Stimulated activated CD8-positive, alpha-beta memory T cell treated with anti-CD3 and anti-CD28 coated beads, Interleukin-4, amount 100 ng/mL, for 1 hour (primary cell): ENCODE data around the gene AK1.
"Not testable (repeated sequence)": the region's sequence is repeated elsewhere in the genome, so short reads cannot be mapped to it uniquely, and the experiment has no call there.

Experiments
- DNase-seq, 2 donors: peaks; one replicate each; pipeline ENCODE4 v3.0.0-alpha.2; 2020; ENCODE audit warnings: low read depth in 2 of 2, low spot score in 1 of 2

The AK1 gene

DNA sequence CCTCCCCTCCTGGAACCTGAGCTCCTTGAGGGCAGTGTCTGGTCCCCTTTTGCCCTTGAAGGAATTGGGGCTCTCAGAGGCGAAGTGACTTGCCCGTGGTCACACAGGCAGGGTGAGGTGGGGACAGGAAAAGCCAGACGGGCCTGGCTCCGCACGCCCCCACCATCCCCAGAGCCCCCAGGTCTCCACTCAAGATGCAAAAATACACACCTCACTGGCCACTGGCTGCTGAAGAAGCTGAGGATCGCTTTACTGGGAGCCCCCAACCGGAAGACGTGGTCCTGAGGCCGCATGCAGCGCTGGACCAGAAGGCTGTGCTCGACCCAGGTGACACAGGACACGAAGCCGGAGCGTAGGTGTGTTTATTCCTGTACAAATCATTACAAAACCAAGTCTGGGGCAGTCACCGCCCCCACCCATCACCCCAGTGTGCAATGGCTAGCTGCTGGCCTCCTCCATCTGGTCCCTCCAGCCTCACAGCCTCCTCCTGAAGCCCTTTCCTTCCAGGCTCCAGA, 7.6 kb upstream of the AK1 start:
- no peak for DNase-seq

DNA sequence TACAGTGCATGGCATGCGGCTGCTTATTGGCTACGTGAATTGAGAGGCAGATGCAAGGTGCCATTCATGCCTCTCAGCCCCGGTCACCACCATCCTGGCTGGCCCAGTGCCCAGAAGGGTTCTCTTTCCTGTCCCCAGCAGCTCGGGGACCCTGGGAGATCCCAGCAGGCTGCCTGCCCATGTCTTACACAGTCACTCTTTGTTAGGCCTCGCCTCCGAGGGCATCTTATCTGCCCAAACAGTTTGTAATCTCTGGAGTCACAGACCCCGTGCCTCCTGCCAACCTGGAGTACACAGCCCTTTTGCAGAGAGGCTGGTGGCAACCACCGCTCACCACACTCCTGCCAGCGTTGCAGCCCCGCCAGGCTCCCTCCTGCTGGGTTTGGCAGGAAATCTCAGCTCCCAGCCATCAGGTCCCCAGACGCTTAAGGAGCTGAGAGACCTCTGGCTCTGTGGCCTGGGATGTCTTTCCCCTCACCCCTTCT, 7.0 kb upstream of the AK1 start:
- no peak for DNase-seq

DNA sequence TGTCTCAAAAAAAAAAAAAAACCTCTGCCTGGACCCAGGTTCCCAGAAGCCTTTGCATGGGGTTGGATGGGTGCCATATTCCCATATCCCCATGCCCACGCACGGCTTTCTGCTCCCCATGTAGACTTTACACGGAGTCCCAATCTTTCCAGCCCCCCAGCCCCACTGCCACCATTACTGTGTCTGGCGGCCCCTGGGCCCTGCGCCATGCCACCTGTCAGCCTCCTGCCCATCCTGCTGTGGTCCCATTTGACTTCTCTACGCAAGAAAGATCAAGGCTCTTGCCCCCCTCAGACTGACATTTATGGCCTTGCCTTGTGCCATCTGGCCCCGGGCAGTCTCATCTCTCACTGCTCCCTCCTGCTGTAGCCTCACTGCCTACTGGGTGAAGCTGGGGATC, 6.5 kb upstream of the AK1 start:
- DNase-seq, result no peak

DNA sequence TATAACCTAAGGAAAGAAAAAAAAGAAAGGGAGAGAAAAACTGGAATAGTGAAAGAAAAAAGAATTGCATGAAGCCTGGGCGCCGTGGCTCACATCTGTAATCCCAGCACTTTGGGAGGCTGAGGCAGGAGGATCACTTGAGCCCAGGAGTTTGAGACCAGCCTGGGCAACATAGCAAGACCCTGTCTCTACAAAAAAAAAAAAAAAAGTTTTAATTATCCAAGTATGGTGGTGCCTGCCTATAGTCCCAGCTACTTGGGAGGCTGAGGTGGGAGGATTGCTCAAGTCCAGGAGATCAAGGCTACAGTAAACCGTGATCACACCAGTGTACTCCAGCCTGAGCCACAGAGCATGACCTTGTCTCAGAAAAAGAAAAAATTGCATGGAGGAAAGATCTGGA, 4.2 kb upstream of the AK1 start:
- DNase-seq, result not testable (repeated sequence)

DNA sequence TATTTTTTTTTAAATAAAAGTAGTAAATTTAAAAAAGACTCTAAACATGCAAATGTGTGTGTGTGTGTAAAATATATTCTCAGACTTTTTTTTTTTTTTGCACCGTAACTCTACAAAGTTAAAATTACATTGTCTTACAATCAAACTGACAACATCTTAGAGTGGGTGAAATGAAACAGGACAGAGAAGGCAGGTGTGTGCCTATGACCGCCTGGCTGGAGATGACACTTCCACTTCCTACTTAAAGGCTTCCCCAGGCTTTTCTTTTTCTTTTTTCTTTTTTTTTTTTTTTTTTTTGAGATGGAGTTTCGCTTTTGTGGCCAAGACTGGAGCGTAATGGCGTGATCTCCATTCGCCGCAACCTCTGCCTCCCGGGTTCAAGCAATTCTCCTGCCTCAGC, 2.7 kb upstream of the AK1 start:
- DNase-seq, result no peak

DNA sequence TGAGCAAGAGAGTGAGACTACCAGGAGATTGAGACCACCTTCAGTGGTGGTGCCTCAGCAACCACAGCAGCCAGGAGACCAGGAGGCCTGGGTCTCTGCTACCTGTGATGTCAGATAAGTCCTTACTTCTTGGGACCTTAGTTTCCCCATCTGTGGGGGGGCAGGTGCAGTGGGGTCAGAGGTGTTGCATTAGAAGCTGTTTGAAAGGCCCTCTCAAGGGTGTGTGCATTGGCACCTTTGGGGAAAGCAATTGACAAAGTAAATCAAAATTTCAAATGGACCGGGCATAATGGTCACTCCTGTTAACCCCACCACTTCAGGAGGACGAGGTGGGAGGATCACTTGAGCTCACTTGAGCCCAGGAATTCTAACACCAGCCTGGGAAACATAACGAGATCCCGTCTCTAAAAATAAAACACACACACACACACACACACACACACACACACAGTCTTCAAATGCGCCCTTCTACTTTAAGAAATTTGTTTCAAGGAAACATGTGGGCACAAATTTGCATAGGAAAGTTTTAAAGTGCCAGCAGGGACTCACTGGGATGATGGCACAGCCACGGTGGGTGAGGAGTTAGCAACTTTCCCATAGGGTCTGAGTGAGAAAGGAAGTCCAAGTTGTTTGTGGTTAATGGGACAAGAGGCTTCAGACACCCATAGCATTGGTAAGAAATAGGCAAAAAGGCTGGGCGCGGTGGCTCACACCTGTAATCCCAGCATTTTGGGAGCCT, 1.3 kb upstream of the AK1 start:
- DNase-seq, result no peak

DNA sequence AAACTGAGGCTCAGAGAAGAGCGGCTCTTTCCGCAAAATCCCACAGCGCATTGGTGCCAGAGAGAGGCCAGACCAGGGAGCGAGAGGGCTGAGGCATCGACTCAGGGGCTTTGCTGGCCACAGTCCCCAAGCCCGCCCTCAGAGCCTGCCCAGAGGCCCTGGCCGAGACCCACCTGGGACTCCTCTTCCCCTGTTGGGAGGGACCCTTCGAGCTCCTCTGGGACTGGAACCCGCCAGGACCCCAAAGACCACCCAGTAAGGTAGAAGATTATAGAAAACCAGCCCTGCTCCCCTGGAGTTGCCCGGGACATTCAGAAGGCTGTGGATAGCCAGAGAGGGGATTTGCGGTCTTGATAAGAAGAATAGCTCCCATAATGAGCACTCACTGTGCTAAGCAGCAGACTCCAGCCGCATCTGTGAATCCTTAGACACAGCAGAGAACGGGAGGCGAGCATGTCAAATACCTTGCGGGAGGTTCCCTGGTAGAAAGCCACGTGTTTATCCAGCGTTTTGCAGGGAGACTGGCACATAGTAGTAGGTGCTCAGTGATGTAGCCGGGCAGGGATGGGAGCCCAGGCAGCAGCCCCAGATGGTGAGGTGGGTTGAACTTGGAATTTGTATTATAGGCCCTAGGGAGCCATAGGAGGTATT, 651 bp upstream of the AK1 start:
- DNase-seq, result no peak

DNA sequence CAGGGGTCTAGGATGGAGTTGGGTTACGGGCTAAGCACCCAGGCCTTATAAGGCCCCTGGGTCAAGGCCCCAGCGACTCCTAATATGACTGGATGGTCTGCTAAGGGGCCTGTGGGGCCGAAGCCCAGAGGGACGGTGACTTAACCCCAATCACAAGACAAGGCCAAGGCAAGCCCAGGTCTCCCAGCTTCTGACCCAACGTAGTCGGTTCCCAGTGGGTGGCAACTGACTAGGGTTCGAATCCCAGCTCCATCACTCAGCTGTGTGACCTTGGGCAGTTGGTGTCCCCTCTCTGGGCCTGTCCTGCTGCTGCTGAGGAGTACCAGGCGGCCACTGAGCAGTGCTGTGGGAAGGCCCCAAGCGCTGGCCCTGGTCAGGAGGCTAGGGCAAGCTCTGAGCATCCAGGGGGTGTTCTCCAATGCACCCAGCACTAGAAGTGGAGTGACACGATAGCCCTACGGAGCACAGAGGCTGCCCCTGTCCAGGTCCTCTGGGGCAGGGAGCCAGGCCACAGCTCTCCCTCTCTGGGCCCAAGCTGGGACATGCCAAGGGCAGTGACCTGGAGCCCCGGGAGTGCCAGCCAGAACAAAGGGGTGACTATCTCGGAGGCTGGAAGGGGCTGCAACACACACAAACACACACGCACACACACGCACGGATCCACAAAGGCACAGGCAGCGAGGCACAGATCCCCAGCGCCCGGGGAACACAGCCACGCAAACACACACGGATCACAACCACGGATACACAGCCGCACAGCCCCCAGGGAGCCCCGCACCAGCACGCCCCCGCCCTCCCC, 512 bp downstream of the AK1 start:
- no peak for DNase-seq

DNA sequence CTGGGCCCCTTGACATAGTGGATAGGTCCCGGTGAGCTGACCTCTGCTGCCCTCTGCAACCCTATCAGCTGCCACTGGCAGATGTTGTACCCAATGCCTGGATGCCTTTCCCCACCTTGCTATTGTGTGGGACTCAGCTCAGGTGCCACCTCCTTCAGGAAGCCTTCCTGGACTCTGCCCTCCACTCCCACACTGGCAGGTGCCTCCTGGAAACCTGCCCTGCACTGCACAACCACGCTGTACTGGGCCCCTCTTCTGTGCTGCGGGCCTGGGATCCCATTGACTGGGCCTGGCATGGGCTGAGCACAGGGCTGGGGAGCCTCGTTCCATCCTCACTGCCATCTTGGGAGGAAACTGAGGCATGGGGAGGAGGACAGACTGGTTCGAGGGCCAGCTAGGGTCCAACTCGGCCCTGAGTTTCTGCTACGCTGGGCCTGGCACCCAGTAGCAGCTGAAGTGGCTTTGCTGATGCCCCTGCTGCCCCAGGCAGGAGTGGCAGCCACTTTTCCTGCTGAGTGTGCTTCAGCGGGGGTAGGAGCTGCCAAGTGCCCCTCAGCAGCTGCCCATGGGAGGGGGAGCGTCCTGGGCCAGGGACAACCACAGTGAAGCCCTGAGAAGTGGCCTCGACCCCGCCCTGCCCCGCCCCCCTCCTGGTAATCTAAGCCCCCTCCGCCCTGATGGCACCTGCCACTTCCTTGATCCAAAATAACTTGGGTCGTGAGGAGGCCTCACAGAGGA, 1.3 kb downstream of the AK1 start:
- no peak for DNase-seq

DNA sequence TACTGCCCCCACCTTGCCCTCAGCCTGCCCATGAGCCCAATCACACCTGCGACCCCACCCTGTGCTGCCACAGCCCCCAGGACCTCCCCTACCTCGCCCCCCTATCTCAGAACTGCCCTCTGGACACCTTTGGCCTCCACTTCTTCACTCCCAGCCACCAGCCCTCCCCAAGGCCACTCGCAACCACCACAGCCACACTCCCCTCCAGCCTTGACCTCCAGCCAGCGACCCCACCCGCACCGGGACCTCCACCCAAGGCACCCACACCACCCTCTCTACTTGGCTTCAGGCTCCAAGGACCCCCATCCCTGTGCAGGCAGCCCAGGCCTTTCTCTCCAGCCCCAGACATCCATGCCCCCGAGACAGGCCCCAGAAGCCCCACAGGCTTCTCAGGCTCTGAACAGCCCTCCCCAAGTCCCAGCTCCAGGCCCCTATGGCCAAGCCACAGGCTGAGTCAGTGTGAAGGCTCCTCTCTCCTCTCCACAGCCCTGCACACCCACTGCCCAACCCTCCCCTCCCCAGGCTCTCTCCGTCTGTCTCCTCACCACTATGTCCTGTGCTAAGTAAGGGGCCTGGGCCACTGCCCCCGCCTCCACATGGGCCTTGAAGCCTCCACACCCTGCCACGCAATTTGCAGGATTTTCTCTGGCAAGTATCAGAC, 2.0 kb downstream of the AK1 start:
- DNase-seq, result no peak

DNA sequence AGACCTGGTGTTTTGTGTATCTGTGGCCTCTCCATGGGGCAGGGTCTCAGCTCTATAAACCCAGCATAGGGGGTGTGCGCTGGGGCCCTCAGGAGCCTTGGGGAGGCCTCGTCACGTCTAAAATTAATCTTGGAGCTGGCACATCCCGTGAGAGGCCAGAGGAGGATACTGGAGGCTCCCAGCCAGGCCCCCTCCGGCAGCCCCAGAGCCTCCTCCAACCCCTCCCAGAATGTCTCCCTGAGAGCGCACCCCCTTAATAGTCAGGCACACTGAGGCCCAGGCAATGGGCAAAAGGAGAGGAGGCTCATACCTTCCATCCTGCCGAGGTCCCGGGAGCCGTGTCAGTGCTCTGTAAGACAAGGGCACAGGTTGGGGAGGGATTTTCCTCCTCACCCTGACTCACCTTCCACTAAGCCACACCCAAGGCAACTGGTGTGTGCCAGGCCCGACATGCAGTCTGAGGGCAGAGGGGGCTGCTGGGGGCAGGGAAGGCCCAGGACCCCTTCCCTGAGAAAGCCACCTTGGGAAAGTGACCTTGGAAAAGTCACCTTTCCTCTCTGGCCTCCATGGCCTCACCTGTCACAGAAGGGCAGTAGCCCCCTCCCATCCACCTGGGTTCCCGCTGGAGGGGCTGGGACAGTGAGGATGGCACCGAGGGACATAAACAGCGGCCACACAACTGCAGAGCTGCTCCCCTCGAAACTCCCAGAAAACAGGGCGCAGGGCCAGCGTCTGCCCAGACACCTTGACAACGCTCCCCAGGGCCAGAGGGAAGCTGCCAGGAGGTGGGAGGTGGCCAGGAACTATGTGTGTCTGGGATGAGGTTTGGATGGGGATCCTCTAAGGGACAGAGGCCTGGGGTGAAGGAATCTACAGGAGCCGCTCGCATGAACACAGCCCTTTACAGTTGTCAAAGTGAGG, 2.9 kb downstream of the AK1 start:
- no peak for DNase-seq

DNA sequence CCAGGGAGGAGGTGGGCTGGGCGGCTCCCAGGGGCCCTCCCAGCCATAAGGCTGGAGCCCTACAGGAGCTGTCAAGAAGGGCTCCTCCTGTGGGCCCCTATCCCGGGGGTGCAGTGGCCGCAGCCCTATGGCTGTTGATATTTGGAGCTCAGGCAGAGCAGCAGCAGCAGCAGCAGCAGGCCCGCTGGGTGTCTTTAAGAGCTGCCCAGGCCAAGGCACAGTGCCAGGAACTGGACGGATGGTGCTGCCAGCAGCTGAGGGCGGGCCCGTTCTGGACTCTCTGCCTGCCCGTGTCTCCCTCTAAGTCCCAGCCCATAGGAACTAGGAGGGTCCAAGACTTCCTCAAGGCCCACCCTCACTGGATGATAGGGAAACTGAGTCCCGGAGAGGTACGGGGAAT, 3.6 kb downstream of the AK1 start:
- DNase-seq, result no peak

DNA sequence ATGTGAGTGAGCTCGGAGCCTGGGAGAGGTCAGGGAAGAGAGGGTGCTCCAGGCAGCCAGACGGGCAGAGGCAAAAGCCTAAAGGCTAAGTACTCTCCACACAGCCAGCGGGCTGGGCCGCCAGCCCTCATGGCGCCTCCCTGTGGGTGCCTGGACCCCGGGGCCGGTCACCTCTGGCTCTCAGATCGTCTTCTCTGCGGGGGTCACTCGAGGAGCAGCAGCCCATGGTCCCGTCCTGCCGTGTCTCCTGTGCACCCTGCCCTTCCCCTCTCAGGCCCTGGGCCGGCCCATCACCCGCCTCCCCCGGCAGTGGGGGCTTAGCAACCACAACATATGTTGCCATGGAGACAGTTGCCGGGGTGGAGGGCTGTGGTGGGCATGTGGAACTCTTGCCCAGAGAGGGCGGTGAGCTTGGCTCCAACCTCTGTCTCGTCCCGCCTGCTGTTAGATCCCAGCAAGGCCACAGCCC, 4.2 kb downstream of the AK1 start:
- no peak for DNase-seq

DNA sequence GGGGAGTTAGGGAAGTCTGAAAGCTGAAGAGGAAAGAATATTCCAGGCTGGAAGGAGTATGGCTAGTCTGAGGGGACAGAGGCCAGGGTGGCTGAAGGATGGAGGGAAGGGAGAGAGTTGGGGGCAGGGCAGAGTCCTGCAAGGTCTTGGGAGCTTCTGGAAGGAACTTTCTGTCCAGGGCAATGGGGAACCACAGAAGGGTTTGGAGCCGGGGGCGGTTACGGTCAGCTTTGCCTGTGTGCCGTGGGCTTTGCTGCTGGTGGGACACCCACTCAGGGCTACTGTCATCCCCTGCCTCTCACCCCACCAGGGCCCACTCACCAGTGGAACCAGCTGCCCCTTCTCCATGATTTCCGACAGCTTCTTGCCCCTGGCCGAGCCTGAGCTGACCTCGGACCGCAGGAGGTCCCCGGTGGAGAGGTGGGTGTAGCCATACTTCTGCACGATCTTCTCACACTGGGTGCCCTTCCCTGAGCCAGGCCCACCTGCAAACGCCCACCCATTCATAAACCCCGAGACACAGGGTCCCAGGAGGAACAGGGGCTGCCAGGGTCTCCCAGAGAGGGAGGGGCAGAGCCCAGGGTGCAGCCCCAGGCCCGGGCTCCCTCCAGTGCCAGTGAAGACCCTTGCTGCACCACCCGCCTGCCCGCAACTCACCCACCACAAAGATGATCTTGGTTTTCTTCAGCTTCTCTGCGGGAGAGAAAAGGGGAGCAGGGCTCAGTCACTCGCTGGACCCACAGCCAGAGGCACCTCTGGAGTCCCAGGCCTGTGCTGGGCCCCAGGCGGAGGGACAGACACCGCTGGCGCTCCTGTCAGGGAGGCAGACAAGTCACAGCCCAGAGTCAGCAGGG, 4.9 kb downstream of the AK1 start:
- DNase-seq, result no peak

DNA sequence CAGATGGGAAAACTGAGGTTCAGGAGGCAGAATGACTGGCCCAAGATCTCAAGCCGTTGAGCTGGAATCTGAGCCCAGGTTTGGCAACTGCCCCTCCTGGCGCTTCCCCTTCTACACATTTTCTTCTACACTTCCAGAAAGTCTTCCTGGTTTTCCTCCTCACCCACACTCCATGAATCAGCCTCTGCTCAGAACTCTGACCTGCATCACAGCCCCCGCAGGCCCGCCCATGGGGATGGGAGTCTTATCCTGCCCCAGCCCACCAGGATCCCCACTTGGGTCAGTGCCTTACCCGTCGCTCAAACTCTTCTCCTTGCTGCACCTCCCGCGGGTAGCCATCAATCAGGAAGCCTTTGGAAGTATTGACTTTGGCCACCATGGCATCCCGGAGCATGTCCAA, 5.9 kb downstream of the AK1 start:
- DNase-seq, result no peak

DNA sequence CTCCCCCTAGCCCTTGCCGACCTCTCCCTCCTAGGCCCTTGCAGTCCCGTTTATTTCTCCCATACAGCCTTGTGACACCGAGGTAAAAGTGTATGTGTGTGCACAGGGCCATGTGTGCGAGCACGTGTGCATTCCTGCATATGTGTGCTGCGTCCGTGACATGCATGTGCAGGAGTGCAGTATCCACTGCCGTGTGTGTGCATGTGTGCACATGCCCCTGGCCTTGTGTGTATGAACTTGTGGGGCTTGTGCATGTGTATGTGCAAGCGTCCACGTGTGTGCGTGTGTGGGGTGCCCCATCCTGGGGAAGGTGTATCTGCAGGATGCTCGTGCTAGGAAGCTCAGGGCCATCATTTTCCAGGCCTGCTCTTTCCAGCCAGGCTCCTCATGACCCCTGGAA, 6.6 kb downstream of the AK1 start:
- DNase-seq, result no peak

DNA sequence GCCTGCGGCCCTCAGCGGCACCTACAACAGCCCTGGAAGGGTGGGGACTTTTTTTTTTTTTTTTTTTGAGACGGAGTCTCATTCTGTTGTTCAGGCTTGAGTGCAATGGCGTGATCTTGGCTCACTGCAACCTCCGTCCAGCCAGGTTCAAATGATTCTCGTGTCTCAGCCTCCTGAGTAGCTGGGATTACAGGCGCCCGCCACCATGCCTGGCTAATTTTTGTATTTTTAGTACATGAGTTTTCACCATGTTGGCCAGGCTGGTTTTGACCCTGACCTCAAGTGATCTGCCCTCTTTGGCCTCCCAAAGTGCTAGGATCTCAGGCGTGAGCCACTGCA, 7.4 kb downstream of the AK1 start:
- not testable (repeated sequence) for DNase-seq

DNA sequence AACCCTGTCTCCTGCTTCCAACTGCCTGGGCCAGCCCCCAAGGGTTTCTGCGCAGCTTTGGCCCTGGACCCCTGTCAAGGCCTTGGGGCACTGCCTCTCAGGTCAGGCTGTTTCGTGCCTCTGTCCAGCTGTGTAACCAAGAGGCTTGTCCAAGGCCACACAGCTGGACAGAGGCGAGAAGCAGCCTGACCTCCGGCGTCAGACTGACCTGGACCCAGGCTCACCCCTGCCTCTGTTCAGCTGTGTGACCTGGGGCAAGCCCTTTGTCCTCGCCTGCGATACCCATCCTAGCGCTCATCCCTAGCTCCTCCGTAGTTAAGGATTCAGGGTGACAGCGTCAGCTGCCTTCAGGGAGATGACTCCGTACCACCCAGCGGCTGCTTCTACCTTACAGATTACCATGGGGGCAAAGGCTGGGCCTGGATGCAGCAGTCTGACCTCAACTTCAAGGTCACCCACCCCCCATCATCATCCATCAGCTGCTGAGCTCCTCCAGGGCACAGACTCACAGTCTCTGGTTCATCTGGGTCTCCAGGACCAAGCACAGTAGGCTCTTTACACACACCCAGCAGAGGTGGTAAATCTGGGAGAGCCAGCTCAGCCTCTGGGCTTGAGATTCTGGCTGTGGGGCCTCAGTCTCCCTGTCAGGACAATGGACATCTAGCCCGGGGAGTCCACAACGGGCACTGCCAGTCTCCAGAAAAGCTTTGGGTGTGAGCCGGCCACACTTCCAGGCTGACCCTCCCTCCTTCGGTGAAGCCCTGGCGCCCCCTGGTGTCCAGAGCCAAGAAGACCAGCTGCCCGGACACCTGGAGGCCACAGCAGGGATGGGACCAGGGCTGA, 7.9 kb downstream of the AK1 start:
- DNase-seq, result peak; percentile 46 to 64
